SKM-1 (cell line): ENCODE measurements around the gene EPB41L2.
"Not testable (repeated sequence)": the region's sequence is repeated elsewhere in the genome, so short reads cannot be mapped to it uniquely, and the experiment has no call there.

Experiments
- DNase-seq: peaks from one replicate; lab custom pipeline; 2025; ENCODE audit not compliant: unreplicated experiment; lab: John Stamatoyannopoulos, UW

EPB41L2 gene

DNA sequence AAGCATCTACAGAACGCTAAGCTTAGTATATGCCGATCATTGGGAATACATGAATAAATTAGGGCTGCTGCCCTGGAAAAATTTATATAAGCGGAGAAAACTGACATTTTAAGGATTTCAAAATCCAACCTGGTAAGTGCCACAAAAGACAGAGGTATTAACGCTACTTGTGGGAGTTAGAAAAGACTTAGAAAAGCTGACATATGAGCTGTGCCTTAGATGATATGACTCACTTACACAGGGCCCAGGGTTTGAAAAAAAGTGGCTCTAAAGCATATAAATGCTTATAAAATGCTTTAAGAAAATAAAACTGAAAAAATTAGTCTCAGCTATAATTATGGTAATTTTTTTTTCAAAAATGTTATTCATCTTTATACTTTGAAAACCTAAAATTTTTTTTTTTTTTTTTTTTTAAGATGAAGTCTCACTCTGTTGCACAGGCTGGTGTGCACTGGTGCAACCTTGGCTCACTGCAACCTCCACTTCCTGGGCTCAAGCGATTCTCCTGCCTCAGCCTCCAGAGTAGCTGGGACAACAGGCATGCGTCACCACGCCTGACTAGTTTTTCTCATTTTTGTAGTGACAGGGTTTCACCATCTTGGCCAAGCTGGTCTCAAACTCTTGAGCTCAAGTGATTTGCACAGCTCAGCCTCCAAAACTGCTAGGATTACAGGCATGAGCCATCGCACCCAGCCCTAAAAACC, 25.7 kb downstream of the EPB41L2 start:
- no peak for DNase-seq

GRCh38 chr6:131036601-131037000, 26.4 kb downstream of the EPB41L2 start:
- no peak for DNase-seq

- DNase-seq = no peak
Measured at GRCh38 chr6:131036143-131036542, 26.9 kb downstream of the EPB41L2 start.

GRCh38 chr6:131035582-131035981, 27.5 kb downstream of the EPB41L2 start:
- DNase-seq = no peak

DNA sequence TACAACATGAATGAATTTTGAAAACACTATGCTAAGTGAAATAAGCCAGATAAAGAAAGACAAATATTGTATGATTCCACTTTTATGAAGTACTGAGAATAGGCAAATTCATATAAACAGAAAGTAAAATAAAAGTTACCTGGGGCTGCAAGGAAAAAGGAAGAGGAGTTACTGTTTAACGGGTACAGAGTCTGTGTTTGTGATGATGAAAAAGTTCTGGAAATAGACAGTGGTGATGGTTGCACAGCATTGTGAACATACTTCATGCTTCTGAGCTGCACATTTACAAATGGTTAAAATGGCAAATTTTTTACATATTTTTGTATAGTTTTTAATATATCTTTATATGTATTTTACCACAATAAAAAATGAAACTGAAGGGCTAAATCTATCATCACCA, 29.4 kb downstream of the EPB41L2 start:
- DNase-seq = no peak

GRCh38 chr6:131029626-131030297, 33.3 kb downstream of the EPB41L2 start:
- DNase-seq = no peak

DNA sequence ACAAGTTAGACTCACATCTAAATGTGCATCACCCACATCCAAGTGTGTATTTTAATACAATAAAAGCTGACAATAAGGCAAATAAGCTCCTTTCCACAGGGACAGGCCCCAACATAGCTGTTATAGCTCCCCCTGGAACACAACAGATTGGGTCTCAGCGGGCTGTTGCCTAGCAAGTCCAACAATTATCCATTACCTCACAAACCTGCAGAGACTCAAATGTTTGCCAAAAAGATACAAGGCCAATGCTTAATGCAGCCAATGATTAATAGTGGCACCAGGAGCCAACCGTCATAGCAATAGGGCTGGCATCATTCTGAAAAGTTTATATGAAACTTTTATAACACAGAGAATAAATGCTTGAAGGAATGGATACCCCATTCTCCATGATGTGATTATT, 35.7 kb downstream of the EPB41L2 start:
- no peak for DNase-seq

GRCh38 chr6:131026243-131026642, 36.8 kb downstream of the EPB41L2 start:
- DNase-seq = no peak

GRCh38 chr6:131024565-131024964, 38.5 kb downstream of the EPB41L2 start:
- DNase-seq = no peak

- no peak for DNase-seq
Measured at GRCh38 chr6:131023834-131024504, 39.1 kb downstream of the EPB41L2 start.

DNA sequence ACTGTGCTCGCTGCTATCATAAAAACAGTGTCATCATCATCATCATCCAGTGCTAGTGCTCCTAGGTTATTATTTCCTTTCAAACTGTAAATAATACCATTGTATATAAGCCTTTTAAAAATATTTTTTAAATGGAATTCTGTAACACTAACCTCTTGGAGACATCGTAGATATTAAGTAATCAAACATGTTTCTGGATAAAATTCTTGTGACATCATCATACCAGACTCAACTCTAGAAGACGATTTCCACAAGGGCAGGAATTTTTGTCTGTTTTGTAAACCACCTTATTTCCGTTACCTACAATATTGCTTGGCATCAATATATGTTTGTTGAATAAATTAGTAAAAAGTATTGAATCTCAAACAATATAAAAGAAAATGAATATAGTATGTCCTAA, 40.4 kb downstream of the EPB41L2 start:
- no peak for DNase-seq

GRCh38 chr6:131017962-131018361, 45.1 kb downstream of the EPB41L2 start:
- DNase-seq = no peak

DNA sequence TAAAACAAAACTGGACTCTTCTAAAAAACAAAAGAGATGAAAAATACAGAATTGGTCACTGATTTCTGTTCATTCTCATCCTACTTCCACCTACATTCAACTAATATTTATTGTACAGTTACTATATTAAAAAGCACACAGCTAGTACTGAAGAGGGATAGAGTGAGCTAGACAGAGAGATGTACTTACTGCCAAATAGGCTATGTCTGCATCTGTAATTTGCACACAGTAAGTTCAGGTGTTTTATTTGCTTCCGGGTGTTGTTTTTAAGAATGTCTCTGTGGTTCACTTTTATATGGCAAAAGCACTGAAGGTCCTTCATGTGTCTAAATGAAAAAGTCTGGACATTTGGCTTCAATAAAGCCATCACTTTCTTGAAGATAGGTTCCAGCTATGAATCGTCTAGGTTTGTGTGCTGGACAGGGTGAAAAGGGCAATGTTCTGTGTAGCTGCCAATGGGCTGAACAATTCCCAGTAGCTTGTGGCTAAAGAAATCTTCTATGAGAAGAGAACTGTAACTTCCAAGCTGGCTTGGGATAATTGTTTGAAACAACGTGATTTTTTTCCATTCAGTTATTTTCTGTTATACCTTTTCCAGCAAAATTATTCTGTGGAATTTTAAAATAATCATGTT, 47.3 kb downstream of the EPB41L2 start:
- no peak for DNase-seq

GRCh38 chr6:131015025-131015591, 47.9 kb downstream of the EPB41L2 start:
- no peak for DNase-seq

DNA sequence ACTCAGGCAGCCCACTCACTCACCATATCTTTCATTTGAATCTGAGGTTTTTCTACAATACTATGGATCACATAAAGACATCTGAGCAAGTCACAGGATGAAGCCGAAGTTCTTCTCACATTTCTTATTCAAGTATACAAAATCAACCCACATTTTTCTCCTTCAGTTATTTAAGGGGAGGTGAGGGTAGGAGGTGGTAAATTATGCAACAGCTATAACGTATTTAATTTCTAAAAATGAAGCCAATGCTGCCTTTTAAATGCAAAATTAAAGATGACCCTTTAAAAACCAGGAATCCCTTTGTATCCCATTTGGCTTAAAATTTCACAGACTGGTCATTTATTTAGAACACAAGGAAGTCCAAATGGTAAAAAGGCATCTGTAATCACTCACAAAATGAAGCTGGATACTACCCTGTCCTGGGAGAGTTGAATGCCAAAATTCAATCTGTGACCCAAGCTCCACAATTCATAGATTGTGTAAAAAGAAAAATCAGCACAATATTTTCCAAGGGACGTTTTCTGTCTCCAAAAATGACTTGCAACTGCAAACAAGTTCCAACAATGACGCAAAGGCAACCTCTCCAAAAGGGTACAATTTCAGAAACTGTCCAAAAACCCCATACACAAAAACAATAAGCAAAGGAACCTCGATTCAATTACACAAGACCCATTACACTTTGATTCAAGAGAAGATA, 48.8 kb downstream of the EPB41L2 start:
- DNase-seq = no peak

- no peak for DNase-seq
Measured at GRCh38 chr6:131013495-131013894, 49.5 kb downstream of the EPB41L2 start.

DNA sequence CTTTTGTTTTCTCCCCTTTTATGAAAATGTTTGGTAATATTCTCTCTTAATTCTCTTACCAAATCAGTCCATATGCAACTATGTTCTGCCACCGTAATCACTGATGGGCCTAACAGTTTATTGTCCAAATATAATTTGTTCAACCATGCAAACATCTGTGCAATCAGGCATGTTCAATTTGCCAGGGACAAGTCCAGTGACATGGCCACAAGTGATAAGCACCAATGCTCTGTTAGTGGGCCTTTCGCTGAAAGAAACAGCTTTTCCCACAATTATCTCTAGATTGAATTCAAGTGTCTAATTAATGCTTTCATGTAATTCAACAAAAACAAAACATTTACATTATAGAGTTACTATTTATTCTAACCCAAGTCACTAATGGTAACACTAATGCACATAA, 53.3 kb downstream of the EPB41L2 start:
- no peak for DNase-seq

DNA sequence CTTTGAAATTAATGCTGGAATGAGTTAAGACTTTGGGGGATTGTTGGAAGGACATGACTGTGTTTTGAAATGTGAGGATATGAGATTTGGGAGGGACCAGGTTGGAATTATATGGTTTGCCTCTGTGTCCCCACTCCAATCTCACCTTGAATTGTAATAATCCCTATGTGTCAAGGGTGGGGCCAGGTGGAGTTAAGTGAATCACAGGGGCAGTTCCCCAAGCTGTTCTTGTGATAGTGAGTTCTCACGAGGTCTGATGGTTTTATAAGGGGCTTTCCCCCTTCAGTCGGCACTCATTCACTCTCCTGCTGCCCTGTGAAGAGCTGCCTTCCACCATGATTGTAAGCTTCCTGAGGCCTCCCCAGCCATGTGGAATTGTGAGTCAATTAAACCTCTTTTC, 54.1 kb downstream of the EPB41L2 start:
- not testable (repeated sequence) for DNase-seq

- not testable (repeated sequence) for DNase-seq
Measured at GRCh38 chr6:131007964-131008363, 55.1 kb downstream of the EPB41L2 start.

GRCh38 chr6:131007286-131007685, 55.8 kb downstream of the EPB41L2 start:
- no peak for DNase-seq
